ENCODE results near the gene CENPI.
"Not testable (repeated sequence)": the region's sequence is repeated elsewhere in the genome, so short reads cannot be mapped to it uniquely, and the experiment has no call there.

CENPI gene

GRCh38 chrX:101097546-101098453 lies at the start of gene CENPI:
CENPI (plus strand) TSS chrX:101098204; CDS start chrX:101101071, 2,867 bp downstream.
- H3K4me1 Mint-ChIP-seq (ENCODE audit: low read depth) = peaks cover 12% of the 10 kb centered on the region
- H3K9me3 Mint-ChIP-seq (ENCODE audit: low read depth) = no peaks in the 10 kb centered on the region
- no peaks in the 10 kb centered on the region for H3K27me3 Mint-ChIP-seq
- peak within 1 kb of the TSS; percentile 88 for H3K27ac Mint-ChIP-seq
- no peaks in the 10 kb centered on the region for H3K36me3 Mint-ChIP-seq
- H3K4me3 Mint-ChIP-seq = peak within 1 kb of the TSS; percentile 89

- Mint-ChIP-seq H3K4me1 (ENCODE audit: low read depth) (peaks cover 28% of the 10 kb centered on the region), H3K36me3 (peaks cover 2% of the 10 kb centered on the region), H3K27me3 (no peaks in the 10 kb centered on the region), H3K27ac (peak overlapping the region; percentile 96), H3K4me3 (peak overlapping the region; percentile 88), H3K9me3 (ENCODE audit: low read depth) (no peaks in the 10 kb centered on the region)
Observed at GRCh38 chrX:101051153-101051548, 46.9 kb upstream of the CENPI start.

GRCh38 chrX:101051549-101052302 lies 46.3 kb upstream of the CENPI start, which contains the start of gene TRMT2B:
TRMT2B (minus strand) TSS chrX:101052111; CDS start chrX:101042289, 9,822 bp downstream.
- Mint-ChIP-seq H3K9me3 (ENCODE audit: low read depth) (no peaks in the 10 kb centered on the region), H3K4me3 (peak within 1 kb of the TSS; percentile 88), H3K4me1 (ENCODE audit: low read depth) (peaks cover 28% of the 10 kb centered on the region), H3K27me3 (no peaks in the 10 kb centered on the region), H3K27ac (peak within 1 kb of the TSS; percentile 96), H3K36me3 (peaks cover 2% of the 10 kb centered on the region)

- H3K27me3 Mint-ChIP-seq; H3K36me3 Mint-ChIP-seq; H3K4me3 Mint-ChIP-seq; H3K27ac Mint-ChIP-seq; H3K9me3 Mint-ChIP-seq (ENCODE audit: low read depth): not testable (repeated sequence)
- H3K4me1 Mint-ChIP-seq (ENCODE audit: low read depth) = peaks cover 11% of the 10 kb centered on the region
Observed at GRCh38 chrX:101056551-101056950, 41.5 kb upstream of the CENPI start.

GRCh38 chrX:101057093-101057714 lies 40.8 kb upstream of the CENPI start:
- Mint-ChIP-seq H3K36me3 (no peaks in the 10 kb centered on the region), H3K9me3 (ENCODE audit: low read depth) (no peaks in the 10 kb centered on the region), H3K27me3 (no peaks in the 10 kb centered on the region), H3K27ac (no peak overlapping the region), H3K4me3 (no peak overlapping the region), H3K4me1 (ENCODE audit: low read depth) (peaks cover 8% of the 10 kb centered on the region)

- no peaks in the 10 kb centered on the region for H3K36me3 Mint-ChIP-seq
- H3K4me1 Mint-ChIP-seq (ENCODE audit: low read depth) = peaks cover under 1% of the 10 kb centered on the region
- H3K9me3 Mint-ChIP-seq (ENCODE audit: low read depth) = no peaks in the 10 kb centered on the region
- H3K4me3 Mint-ChIP-seq = no peak overlapping the region
- no peak overlapping the region for H3K27ac Mint-ChIP-seq
- no peaks in the 10 kb centered on the region for H3K27me3 Mint-ChIP-seq
Observed at GRCh38 chrX:101062176-101062575, 35.8 kb upstream of the CENPI start.

GRCh38 chrX:101071582-101071981 lies 26.4 kb upstream of the CENPI start:
- no peaks in the 10 kb centered on the region for H3K9me3 Mint-ChIP-seq (ENCODE audit: low read depth)
- no peak overlapping the region for H3K27ac Mint-ChIP-seq
- no peaks in the 10 kb centered on the region for H3K4me1 Mint-ChIP-seq (ENCODE audit: low read depth)
- H3K27me3 Mint-ChIP-seq = no peaks in the 10 kb centered on the region
- H3K36me3 Mint-ChIP-seq = no peaks in the 10 kb centered on the region
- no peak overlapping the region for H3K4me3 Mint-ChIP-seq

- H3K27me3 Mint-ChIP-seq = peaks cover 9% of the 10 kb centered on the region
- H3K4me1 Mint-ChIP-seq (ENCODE audit: low read depth) = peaks cover 5% of the 10 kb centered on the region
- no peaks in the 10 kb centered on the region for H3K9me3 Mint-ChIP-seq (ENCODE audit: low read depth)
- H3K4me3 Mint-ChIP-seq = peak within 1 kb of the TSS; percentile 42
- H3K36me3 Mint-ChIP-seq = no peaks in the 10 kb centered on the region
- no peak within 1 kb of the TSS for H3K27ac Mint-ChIP-seq
Observed at GRCh38 chrX:101078716-101079598, 19.0 kb upstream of the CENPI start, which contains the start of gene TMEM35A. TMEM35A (plus strand) TSS chrX:101078879; CDS start chrX:101079003, 124 bp downstream.

GRCh38 chrX:101079736-101080270 lies 18.2 kb upstream of the CENPI start:
- Mint-ChIP-seq H3K27me3 (peaks cover 9% of the 10 kb centered on the region), H3K36me3 (no peaks in the 10 kb centered on the region), H3K4me3 (no peak overlapping the region), H3K4me1 (ENCODE audit: low read depth) (peaks cover 5% of the 10 kb centered on the region), H3K9me3 (ENCODE audit: low read depth) (no peaks in the 10 kb centered on the region), H3K27ac (no peak overlapping the region)

GRCh38 chrX:101080326-101081124 lies 17.5 kb upstream of the CENPI start:
- H3K36me3 Mint-ChIP-seq = no peaks in the 10 kb centered on the region
- H3K9me3 Mint-ChIP-seq (ENCODE audit: low read depth) = no peaks in the 10 kb centered on the region
- peaks cover 9% of the 10 kb centered on the region for H3K27me3 Mint-ChIP-seq
- H3K4me3 Mint-ChIP-seq = no peak overlapping the region
- H3K4me1 Mint-ChIP-seq (ENCODE audit: low read depth) = peaks cover 5% of the 10 kb centered on the region
- no peak overlapping the region for H3K27ac Mint-ChIP-seq

- H3K36me3 Mint-ChIP-seq = no peaks in the 10 kb centered on the region
- H3K9me3 Mint-ChIP-seq (ENCODE audit: low read depth) = no peaks in the 10 kb centered on the region
- no peak overlapping the region for H3K27ac Mint-ChIP-seq
- H3K4me1 Mint-ChIP-seq (ENCODE audit: low read depth) = peaks cover 5% of the 10 kb centered on the region
- H3K27me3 Mint-ChIP-seq = peaks cover 9% of the 10 kb centered on the region
- H3K4me3 Mint-ChIP-seq = no peak overlapping the region
Observed at GRCh38 chrX:101081231-101081630, 16.8 kb upstream of the CENPI start.

GRCh38 chrX:101091817-101092216 lies 6.2 kb upstream of the CENPI start:
- Mint-ChIP-seq H3K36me3 (no peaks in the 10 kb centered on the region), H3K4me1 (ENCODE audit: low read depth) (no peaks in the 10 kb centered on the region), H3K27me3 (no peaks in the 10 kb centered on the region), H3K4me3 (no peak overlapping the region), H3K9me3 (ENCODE audit: low read depth) (no peaks in the 10 kb centered on the region), H3K27ac (no peak overlapping the region)

GRCh38 chrX:101108284-101108683 lies 10.3 kb downstream of the CENPI start:
- no peaks in the 10 kb centered on the region for H3K4me1 Mint-ChIP-seq (ENCODE audit: low read depth)
- no peak overlapping the region for H3K4me3 Mint-ChIP-seq
- H3K27me3 Mint-ChIP-seq = no peaks in the 10 kb centered on the region
- H3K9me3 Mint-ChIP-seq (ENCODE audit: low read depth) = no peaks in the 10 kb centered on the region
- no peaks in the 10 kb centered on the region for H3K36me3 Mint-ChIP-seq
- no peak overlapping the region for H3K27ac Mint-ChIP-seq

Data from activated naive CD8-positive, alpha-beta T cell (primary cell).